Measurements from ENCODE around the gene MSRB2.

GRCh38 chr10:23058366-23058765, 37.0 kb upstream of the MSRB2 start:
- TF ChIP-seq, protein P1, sequence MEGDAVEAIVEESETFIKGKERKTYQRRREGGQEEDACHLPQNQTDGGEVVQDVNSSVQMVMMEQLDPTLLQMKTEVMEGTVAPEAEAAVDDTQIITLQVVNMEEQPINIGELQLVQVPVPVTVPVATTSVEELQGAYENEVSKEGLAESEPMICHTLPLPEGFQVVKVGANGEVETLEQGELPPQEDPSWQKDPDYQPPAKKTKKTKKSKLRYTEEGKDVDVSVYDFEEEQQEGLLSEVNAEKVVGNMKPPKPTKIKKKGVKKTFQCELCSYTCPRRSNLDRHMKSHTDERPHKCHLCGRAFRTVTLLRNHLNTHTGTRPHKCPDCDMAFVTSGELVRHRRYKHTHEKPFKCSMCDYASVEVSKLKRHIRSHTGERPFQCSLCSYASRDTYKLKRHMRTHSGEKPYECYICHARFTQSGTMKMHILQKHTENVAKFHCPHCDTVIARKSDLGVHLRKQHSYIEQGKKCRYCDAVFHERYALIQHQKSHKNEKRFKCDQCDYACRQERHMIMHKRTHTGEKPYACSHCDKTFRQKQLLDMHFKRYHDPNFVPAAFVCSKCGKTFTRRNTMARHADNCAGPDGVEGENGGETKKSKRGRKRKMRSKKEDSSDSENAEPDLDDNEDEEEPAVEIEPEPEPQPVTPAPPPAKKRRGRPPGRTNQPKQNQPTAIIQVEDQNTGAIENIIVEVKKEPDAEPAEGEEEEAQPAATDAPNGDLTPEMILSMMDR (IDR thresholded peaks at IDR 0.05; ENCODE audit: low read depth, low read length), result no peak
- TF ChIP-seq MAX (IDR thresholded peaks at IDR 0.05; ENCODE audit: low read depth, low read length), result no peak
